Panc1 (cell line): ENCODE measurements around the gene TADA3. TPM values are rescaled to one million over a fixed set of nuclear protein-coding genes. Genes with fewer than 3 reads are reported as not detected.

Source experiments
- ATAC-seq: fragments of 200-7000 bp; cut with Tn5 transposase; 2 replicates; pipeline ENCODE4 v1.9.1; 2020; ENCODE audit warnings: mild to moderate bottlenecking, moderate library complexity
- BruUV-seq: library from RNA; stranded (reverse); fragments of 400-500 nt; replicated peaks from 2 replicates; lab custom pipeline; 2021; lab: Mats Ljungman, UMichigan
- CTCF ChIA-PET: fragments of 300-600 bp; sonication (Branson Sonifier 250); formaldehyde crosslinking; loops from one replicate; lab custom pipeline; 2022; ENCODE audit warnings: antibody characterized with exemption; lab: Charles Lee
- POLR2A ChIA-PET: fragments of 300-600 bp; sonication (Branson Sonifier 250); formaldehyde crosslinking; loops from one replicate; lab custom pipeline; 2022; ENCODE audit warnings: antibody characterized with exemption; lab: Charles Lee
- DNase-seq: peaks from one replicate; pipeline ENCODE4 v3.0.0-alpha.2; 2010; ENCODE audit warnings: low read depth, low spot score
- H3K27ac ChIP-seq: 2 replicates; pipeline ENCODE4 v1.5.1; 2011; ENCODE audit warnings: mild to moderate bottlenecking, low read length, inconsistent platforms
- H3K27me3 ChIP-seq: fragments of 200-500 bp; sonication (Bioruptor generic); 2 replicates; pipeline ENCODE4 v1.6.0; 2014; ENCODE audit warnings: low read length, inconsistent platforms; ENCODE audit not compliant: control insufficient read depth, insufficient read depth
- H3K36me3 ChIP-seq: fragments of 200-500 bp; sonication (Bioruptor generic); 2 replicates; pipeline ENCODE4 v1.5.1; 2014; ENCODE audit warnings: inconsistent platforms, mild to moderate bottlenecking, low read length, moderate library complexity; ENCODE audit not compliant: control insufficient read depth, insufficient read depth
- H3K4me1 ChIP-seq: 2 replicates; pipeline ENCODE4 v1.5.1; 2011; ENCODE audit warnings: inconsistent platforms, mild to moderate bottlenecking, low read length, moderate library complexity; ENCODE audit not compliant: control insufficient read depth, insufficient read depth
- H3K4me3 ChIP-seq, 2 experiments: 2 replicates each; pipeline ENCODE4 v1.5.1; 2011 to 2012; ENCODE audit warnings: low read depth in 2 of 2, low read length in 2 of 2, mild to moderate bottlenecking in 2 of 2, inconsistent platforms in 1 of 2, moderate library complexity in 1 of 2
- H3K9me3 ChIP-seq: fragments of 200-500 bp; sonication (Bioruptor generic); 2 replicates; pipeline ENCODE4 v1.5.1; 2014; ENCODE audit warnings: low read depth, mild to moderate bottlenecking, inconsistent platforms, low read length, moderate library complexity; ENCODE audit not compliant: control insufficient read depth, insufficient read depth
- CTCF ChIP-seq: fragments of 450-650 bp; IDR thresholded peaks from 2 replicates; pipeline ENCODE4 v1.5.1; 2017; ENCODE audit warnings: mild to moderate bottlenecking
- POLR2AphosphoS5 ChIP-seq: IDR thresholded peaks from 2 replicates; pipeline ENCODE4 v1.6.1; 2012; ENCODE audit warnings: mild to moderate bottlenecking, low read depth, low read length, moderate library complexity
- REST ChIP-seq, 2 experiments: IDR thresholded peaks; 2 replicates each; pipeline ENCODE4 v1.6.1; 2011 to 2012; ENCODE audit warnings: low read depth in 2 of 2, control low read depth in 1 of 2, low read length in 1 of 2, mild to moderate bottlenecking in 1 of 2, moderate library complexity in 1 of 2; ENCODE audit not compliant: insufficient read depth in 1 of 2
- SIN3A ChIP-seq: IDR thresholded peaks from 2 replicates; pipeline ENCODE4 v1.6.1; 2012; ENCODE audit warnings: low read depth, mild to moderate bottlenecking, low read length, moderate library complexity, borderline replicate concordance; ENCODE audit not compliant: insufficient read depth
- TCF7L2 ChIP-seq: IDR thresholded peaks from 2 replicates; pipeline ENCODE4 v1.6.1; 2011; ENCODE audit warnings: mild to moderate bottlenecking, low read depth, low read length, inconsistent platforms
- in situ Hi-C: cut with HindIII; loops from 2 replicates; pipeline ENCODE4 v1.10.0; 2016; ENCODE audit warnings: low sequenced_read_pairs, low pct_unique_long_range_greater_than_20kb
- intact Hi-C: fragments of 100-400 bp; cut with micrococcal nuclease; formaldehyde crosslinking; loops from one replicate; pipeline ENCODE4 v1.10.0; 2022; ENCODE audit not compliant: unreplicated experiment
- total RNA-seq: library from RNA; stranded (reverse); gene quantifications from one replicate; pipeline ENCODE4 v1.2.1, GENCODE V29; 2021; ENCODE audit not compliant: unreplicated experiment

TADA3 gene
- total RNA-seq, 1 experiment from 2014 or later, result 61.3 TPM

GRCh38 chr3:9781551-9781950 is 10.7 kb downstream of the TADA3 start:
- Histone ChIP-seq H3K27ac (no peak overlapping the region), H3K4me3 (no peak overlapping the region), H3K36me3 (no peaks in the 10 kb centered on the region), H3K4me1 (no peaks in the 10 kb centered on the region), H3K27me3 (no peaks in the 10 kb centered on the region), H3K9me3 (no peaks in the 10 kb centered on the region)
- no TSS peak for BruUV-seq
- ChIA-PET CTCF (interaction anchor here (0.5 to 1.1 kb wide), 2 partner anchors 11 to 45 kb away, joined by 3 read pairs; no protein-coding TSS in a partner anchor), POLR2A (interaction anchor here (0.6 kb wide), 2 partner anchors 121 to 267 kb away, joined by 6 to 12 read pairs; no protein-coding TSS in a partner anchor)
- intact Hi-C loops (no loop called here), in situ Hi-C loops (no loop called here)
- no peak for DNase-seq
- ATAC-seq, result no peak
- no peak for TF ChIP-seq POLR2AphosphoS5
- TF ChIP-seq TCF7L2, result no peak
- no peak for TF ChIP-seq SIN3A
- no peak for TF ChIP-seq REST (IDR thresholded peaks at IDR 0.05; ENCODE audit: insufficient read depth in 1 of 2, low read depth in 2 of 2, low read length in 1 of 2)
- TF ChIP-seq CTCF, result no peak

- intact Hi-C loops, result no loop called here
- CTCF ChIA-PET, result no interaction called here
- H3K9me3 ChIP-seq, result no peaks in the 10 kb centered on the region
- in situ Hi-C loops, result no loop called here
- no peak for DNase-seq
- no peak overlapping the region for H3K27ac ChIP-seq
- no peak overlapping the region for H3K4me3 ChIP-seq
- H3K36me3 ChIP-seq, result no peaks in the 10 kb centered on the region
- no peak for ATAC-seq
- POLR2A ChIA-PET, result interaction anchor here (0.6 kb wide), 2 partner anchors 120 to 267 kb away, joined by 6 to 12 read pairs; no protein-coding TSS in a partner anchor
- TF ChIP-seq CTCF (no peak), SIN3A (no peak), REST (IDR thresholded peaks at IDR 0.05; ENCODE audit: insufficient read depth in 1 of 2, low read depth in 2 of 2, low read length in 1 of 2) (no peak), POLR2AphosphoS5 (no peak), TCF7L2 (no peak)
- no peaks in the 10 kb centered on the region for H3K4me1 ChIP-seq
- BruUV-seq, result no TSS peak
- H3K27me3 ChIP-seq, result no peaks in the 10 kb centered on the region
These were observed 11.4 kb downstream of the TADA3 start for GRCh38 chr3:9780910-9781309.
